IMR-90 (cell line): Measurements from ENCODE around the gene SCAMP2. TPM values are rescaled to one million over a fixed set of nuclear protein-coding genes. Genes with fewer than 3 reads are reported as not detected.

Experiments
- ATAC-seq: fragments of 200-7000 bp; cut with Tn5 transposase; 2 replicates; pipeline ENCODE4 v1.9.1; 2020; ENCODE audit warnings: low read depth, mild to moderate bottlenecking, moderate library complexity
- BruUV-seq: library from RNA; stranded (reverse); fragments of 400-500 nt; replicated peaks from 2 replicates; lab custom pipeline; 2021; lab: Mats Ljungman, UMichigan
- CTCF ChIA-PET: fragments of 300-600 bp; formaldehyde crosslinking; extraction: SDS; loops from one replicate; lab custom pipeline; 2021; ENCODE audit warnings: antibody characterized with exemption; lab: Yijun Ruan, JAX
- POLR2A ChIA-PET: fragments of 300-600 bp; sonication (Branson Sonifier 250); formaldehyde crosslinking; loops from one replicate; lab custom pipeline; 2022; ENCODE audit warnings: antibody characterized with exemption; ENCODE audit not compliant: unreplicated experiment; lab: Charles Lee
- DNase-seq: peaks from one replicate; pipeline ENCODE4 v3.0.0; 2013
- H2AFZ ChIP-seq: replicated peaks from 2 replicates; pipeline ENCODE3; 2013; ENCODE audit warnings: low read length, mild to moderate bottlenecking; ENCODE audit not compliant: poor library complexity
- H2AK5ac ChIP-seq: 2 replicates; pipeline ENCODE4 v1.6.1; 2013; ENCODE audit warnings: low read depth, low read length, inconsistent platforms
- H2AK9ac ChIP-seq: replicated peaks from 2 replicates; pipeline ENCODE3; 2013; ENCODE audit warnings: mild to moderate bottlenecking, low read depth, low read length, moderate library complexity; ENCODE audit not compliant: poor library complexity
- H2BK120ac ChIP-seq: 2 replicates; pipeline ENCODE4 v1.6.1; 2013; ENCODE audit warnings: low read depth, low read length, inconsistent platforms
- H2BK15ac ChIP-seq: 3 replicates; pipeline ENCODE4 v1.6.1; 2013; ENCODE audit warnings: low read depth, low read length, inconsistent platforms
- H2BK20ac ChIP-seq: 2 replicates; pipeline ENCODE4 v1.6.1; 2013; ENCODE audit warnings: low read depth, mild to moderate bottlenecking, inconsistent platforms, low read length, moderate library complexity
- H2BK5ac ChIP-seq: 2 replicates; pipeline ENCODE4 v1.6.1; 2013; ENCODE audit warnings: mild to moderate bottlenecking, low read depth, low read length, inconsistent platforms; ENCODE audit not compliant: poor library complexity, severe bottlenecking
- H3K14ac ChIP-seq: replicated peaks from 2 replicates; pipeline ENCODE4 v1.6.1; 2013; ENCODE audit warnings: low read depth, low read length, inconsistent platforms
- H3K18ac ChIP-seq: 2 replicates; pipeline ENCODE4 v1.6.1; 2013; ENCODE audit warnings: low read depth, low read length, control low read depth
- H3K23ac ChIP-seq: 2 replicates; pipeline ENCODE4 v1.6.1; 2013; ENCODE audit warnings: low read depth, low read length, inconsistent platforms
- H3K27ac ChIP-seq: 2 replicates; pipeline ENCODE4 v1.5.1; 2013; ENCODE audit warnings: mild to moderate bottlenecking, control low read depth, low read length; ENCODE audit not compliant: insufficient read depth
- H3K27me3 ChIP-seq: 2 replicates; pipeline ENCODE4 v1.6.1; 2013; ENCODE audit warnings: low read length; ENCODE audit not compliant: control insufficient read depth, insufficient read depth
- H3K36me3 ChIP-seq: 2 replicates; pipeline ENCODE4 v1.6.1; 2013; ENCODE audit warnings: low read length, mixed read lengths; ENCODE audit not compliant: control insufficient read depth, insufficient read depth
- H3K4ac ChIP-seq: 2 replicates; pipeline ENCODE4 v1.6.1; 2013; ENCODE audit warnings: low read depth, low read length, inconsistent platforms
- H3K4me1 ChIP-seq: 2 replicates; pipeline ENCODE4 v1.6.1; 2013; ENCODE audit warnings: low read length, mixed read lengths; ENCODE audit not compliant: control insufficient read depth, insufficient read depth
- H3K4me2 ChIP-seq: 2 replicates; pipeline ENCODE4 v1.6.1; 2013; ENCODE audit warnings: low read depth, mild to moderate bottlenecking, control low read depth, low read length, moderate library complexity
- H3K4me3 ChIP-seq: 2 replicates; pipeline ENCODE4 v1.5.1; 2013; ENCODE audit warnings: low read depth, mild to moderate bottlenecking, control low read depth, low read length, moderate library complexity; ENCODE audit not compliant: insufficient read depth
- H3K56ac ChIP-seq: 2 replicates; pipeline ENCODE4 v1.6.1; 2013; ENCODE audit warnings: low read length, inconsistent platforms; ENCODE audit not compliant: insufficient read depth; ENCODE audit errors: extremely low read depth
- H3K79me1 ChIP-seq, 2 experiments: 2 replicates each; pipeline ENCODE4 v1.6.1; 2013; ENCODE audit warnings: low read length in 2 of 2, inconsistent platforms in 1 of 2, low read depth in 1 of 2
- H3K9ac ChIP-seq: 2 replicates; pipeline ENCODE4 v1.6.1; 2013; ENCODE audit warnings: low read depth, low read length, control low read depth
- H3K9me1 ChIP-seq: 2 replicates; pipeline ENCODE4 v1.6.1; 2013; ENCODE audit warnings: low read length, inconsistent platforms; ENCODE audit not compliant: insufficient read depth
- H3K9me3 ChIP-seq: 2 replicates; pipeline ENCODE4 v1.6.1; 2013; ENCODE audit warnings: low read length; ENCODE audit not compliant: control insufficient read depth, insufficient read depth
- H4K20me1 ChIP-seq: 2 replicates; pipeline ENCODE4 v1.6.1; 2013; ENCODE audit warnings: low read length, inconsistent platforms; ENCODE audit not compliant: insufficient read depth
- H4K5ac ChIP-seq: 2 replicates; pipeline ENCODE4 v1.6.1; 2013; ENCODE audit warnings: mild to moderate bottlenecking, low read depth, low read length, control low read depth
- H4K8ac ChIP-seq, 2 experiments: 2 replicates each; pipeline ENCODE4 v1.6.1; 2013; ENCODE audit warnings: low read depth in 2 of 2, low read length in 2 of 2, control low read depth in 1 of 2, inconsistent platforms in 1 of 2
- H4K91ac ChIP-seq: 2 replicates; pipeline ENCODE4 v1.6.1; 2013; ENCODE audit warnings: low read depth, low read length, inconsistent platforms; ENCODE audit not compliant: insufficient read depth
- CHD1 ChIP-seq: IDR thresholded peaks from 2 replicates; pipeline ENCODE4 v1.6.1; 2012; ENCODE audit warnings: low read depth, low read length, improper control_type of control experiment
- MXI1 ChIP-seq: IDR thresholded peaks from 2 replicates; pipeline ENCODE4 v1.6.1; 2012; ENCODE audit warnings: low read depth, mild to moderate bottlenecking, low read length, moderate library complexity, borderline replicate concordance
- POLR2A ChIP-seq: IDR thresholded peaks from 2 replicates; pipeline ENCODE4 v1.6.1; 2012; ENCODE audit warnings: mild to moderate bottlenecking, low read depth, low read length
- RAD21 ChIP-seq: IDR thresholded peaks from 2 replicates; pipeline ENCODE4 v1.6.1; 2012; ENCODE audit warnings: low read length, improper control_type of control experiment
- RFX5 ChIP-seq: IDR thresholded peaks from 2 replicates; pipeline ENCODE4 v1.8.0; 2012; ENCODE audit warnings: low read depth, mild to moderate bottlenecking, low read length, moderate library complexity
- WGBS, 2 experiments: methylation state at CpG; one replicate each; pipeline versions ENCODE4 v1.1.5 to v1.1.7; 2013; ENCODE audit warnings: missing lambda C conversion rate in 2 of 2; ENCODE audit not compliant: insufficient read length in 1 of 2; ENCODE audit errors: extremely low coverage in 2 of 2; 5-methylcytosine and 5-hydroxymethylcytosine counted together
- dilution Hi-C: fragments of 300-500 bp; cut with HindIII; formaldehyde crosslinking; loops from one replicate; pipeline ENCODE4 v1.14.3; 2018; ENCODE audit warnings: low sequenced_read_pairs; ENCODE audit not compliant: unreplicated experiment
- in situ Hi-C: fragments of 300-500 bp; cut with MboI; formaldehyde crosslinking; loops from 3 replicates; pipeline ENCODE4 v1.14.3; 2019; ENCODE audit warnings: low sequenced_read_pairs, inconsistent platforms, mixed read lengths
- intact Hi-C: fragments of 100-400 bp; cut with micrococcal nuclease; formaldehyde crosslinking; loops from 2 replicates; pipeline ENCODE4 v1.10.0; 2022
- polyA plus RNA-seq, 3 experiments: library from polyadenylated mRNA; depleted of rRNA; stranded (reverse); fragments of >200 nt; gene quantifications; 2 replicates each; pipeline ENCODE4 v1.2.3, GENCODE V29; 2012; ENCODE audit warnings: low replicate concordance in 1 of 3
- total RNA-seq: library from RNA; depleted of rRNA; stranded (reverse); fragments of >200 nt; gene quantifications from 2 replicates; pipeline ENCODE4 v1.2.3, GENCODE V29; 2012

SCAMP2 gene
- total and polyA plus RNA-seq, 2 of the 4 experiments (the other 2 are of a cell fraction): 25.8 to 111 TPM

DNA sequence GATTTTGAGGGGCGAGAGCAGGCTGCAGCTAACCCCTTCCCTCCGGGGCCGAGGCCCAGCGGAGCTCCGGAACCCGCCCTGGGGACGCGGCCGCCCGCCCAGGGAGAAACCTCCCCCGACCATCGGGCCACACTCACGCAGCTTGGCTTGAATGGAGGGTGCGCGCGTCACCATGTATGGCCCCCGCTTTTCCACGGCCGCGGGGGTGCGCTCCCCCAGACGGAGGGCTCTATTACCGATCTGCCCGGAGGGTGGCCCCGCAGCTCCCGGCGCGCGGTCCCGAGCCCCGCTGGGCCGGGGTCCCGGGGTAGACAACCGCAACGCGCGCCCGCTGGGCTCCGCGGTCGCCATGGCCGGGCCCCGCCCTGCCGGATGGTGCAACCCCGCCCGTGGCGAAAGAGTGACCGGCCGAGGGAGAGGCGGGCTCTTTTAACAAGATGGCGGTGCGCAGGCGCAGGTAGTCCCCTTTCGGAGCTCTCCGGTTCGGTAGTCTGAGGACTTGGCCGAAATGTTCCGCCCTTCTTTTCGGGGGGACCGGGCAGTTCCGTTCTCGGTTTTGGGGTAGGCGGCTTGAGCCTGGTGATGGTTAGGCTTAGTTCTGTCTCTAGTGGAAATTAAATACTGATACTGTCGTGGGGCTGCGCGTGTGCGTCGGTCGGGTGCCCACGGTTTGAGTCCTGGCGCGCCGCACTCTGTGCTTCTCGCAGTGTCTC, 33.4 kb upstream of the SCAMP2 start, which contains the start of gene FAM219B (continued):
- TF ChIP-seq RAD21: no peak
- peak; percentile 92 for TF ChIP-seq POLR2A
- no peak for TF ChIP-seq RFX5

DNA sequence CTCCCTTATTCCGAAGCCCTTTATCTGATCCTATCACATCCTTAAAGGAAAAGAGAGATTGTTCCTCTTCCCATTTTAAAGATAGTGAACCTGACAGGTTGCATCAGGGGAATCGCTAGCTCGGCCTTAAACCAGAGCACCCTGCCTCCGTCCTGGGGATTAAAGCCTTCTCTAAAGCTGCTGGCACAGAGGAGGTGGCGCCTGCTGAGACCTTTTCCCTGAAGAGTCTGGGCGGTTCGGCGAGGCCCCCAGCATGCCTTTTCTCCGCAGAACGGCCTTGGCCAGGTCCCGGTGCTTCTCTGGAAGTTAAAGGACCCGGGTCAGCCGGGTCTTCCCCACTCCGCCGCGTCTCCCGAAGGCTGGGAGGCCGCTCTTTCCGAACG, 32.9 kb upstream of the SCAMP2 start:
- Histone ChIP-seq H3K79me1 (peaks cover 26 to 58% of the 10 kb centered on the region in 2 experiments), H2BK120ac (no peak overlapping the region; the same call in 1 of the 2 replicates), H3K27ac (peak overlapping the region; percentile 79), H2BK20ac (no peak overlapping the region), H3K4me3 (peak overlapping the region; percentile 89), H4K20me1 (peaks cover 13% of the 10 kb centered on the region), H3K56ac (peak overlapping the region; percentile 82), H3K36me3 (peaks cover 22% of the 10 kb centered on the region), H3K9me3 (no peaks in the 10 kb centered on the region), H4K8ac (peak overlapping the region; percentile 34 to 72; a peak in 3 of 4 replicates), H3K18ac (no peak overlapping the region; the same call in 1 of the 2 replicates), H3K14ac (peak overlapping the region; percentile 45), H3K23ac (peak overlapping the region; percentile 32), H3K27me3 (no peaks in the 10 kb centered on the region), H2AFZ (peak overlapping the region; percentile 97), H2BK15ac (no peak overlapping the region), H2AK9ac (peak overlapping the region; percentile 80), H3K9ac (peak overlapping the region; percentile 62), H2BK5ac (peak overlapping the region; percentile 71), H4K5ac (peak overlapping the region; percentile 3; the same call in 1 of the 2 replicates), H2AK5ac (peak overlapping the region; percentile 80; the same call in 1 of the 2 replicates), H3K9me1 (peaks cover 4% of the 10 kb centered on the region), H4K91ac (peak overlapping the region; percentile 73), H3K4ac (peak overlapping the region; percentile 26), H3K4me1 (peaks cover 13% of the 10 kb centered on the region), H3K4me2 (peak overlapping the region; percentile 74)
- dilution Hi-C loops: no loop called here
- DNase-seq: peak; percentile 22
- POLR2A ChIA-PET: interaction anchor here (0.6 kb wide), 1 partner anchor 55 kb away, joined by 4 read pairs; no protein-coding TSS in a partner anchor
- intact Hi-C loops: loop anchor here (5.0 kb wide), 1 partner anchor 64 kb away; the partner anchor contains the start of gene ULK3
- in situ Hi-C loops: no loop called here
- CTCF ChIA-PET: interaction anchor here (0.6 kb wide), 1 partner anchor 105 kb away, joined by 4 read pairs; no protein-coding TSS in a partner anchor
- 0% methylated on average over 1 of the region's 20 CpGs; no CpG with 5 or more reads in 1 of the 2 experiments for WGBS, 2 experiments
- no TSS peak for BruUV-seq
- TF ChIP-seq CHD1 (no peak), MXI1 (peak; percentile 20; the same call in 1 of the 2 replicates)
- peak; percentile 30 for ATAC-seq
